DOHH2 (cell line): ENCODE measurements around the gene EGFLAM.

Source experiments
- EZH2phosphoT487 ChIP-seq: fragments of 200-600 bp; sonication (generic); IDR thresholded peaks from 2 replicates; pipeline ENCODE4 v1.6.1; 2017; ENCODE audit warnings: borderline replicate concordance, mild to moderate bottlenecking, antibody characterized with exemption, low read length, moderate library complexity, mixed read lengths
- TF ChIP-seq, protein P1 (sequence below): fragments of 200-600 bp; sonication (generic); IDR thresholded peaks from one replicate; pipeline ENCODE4 v1.5.1; 2014; ENCODE audit warnings: antibody characterized with exemption, mild to moderate bottlenecking, low read depth, low read length; ENCODE audit not compliant: poor library complexity, severe bottlenecking

DNA sequence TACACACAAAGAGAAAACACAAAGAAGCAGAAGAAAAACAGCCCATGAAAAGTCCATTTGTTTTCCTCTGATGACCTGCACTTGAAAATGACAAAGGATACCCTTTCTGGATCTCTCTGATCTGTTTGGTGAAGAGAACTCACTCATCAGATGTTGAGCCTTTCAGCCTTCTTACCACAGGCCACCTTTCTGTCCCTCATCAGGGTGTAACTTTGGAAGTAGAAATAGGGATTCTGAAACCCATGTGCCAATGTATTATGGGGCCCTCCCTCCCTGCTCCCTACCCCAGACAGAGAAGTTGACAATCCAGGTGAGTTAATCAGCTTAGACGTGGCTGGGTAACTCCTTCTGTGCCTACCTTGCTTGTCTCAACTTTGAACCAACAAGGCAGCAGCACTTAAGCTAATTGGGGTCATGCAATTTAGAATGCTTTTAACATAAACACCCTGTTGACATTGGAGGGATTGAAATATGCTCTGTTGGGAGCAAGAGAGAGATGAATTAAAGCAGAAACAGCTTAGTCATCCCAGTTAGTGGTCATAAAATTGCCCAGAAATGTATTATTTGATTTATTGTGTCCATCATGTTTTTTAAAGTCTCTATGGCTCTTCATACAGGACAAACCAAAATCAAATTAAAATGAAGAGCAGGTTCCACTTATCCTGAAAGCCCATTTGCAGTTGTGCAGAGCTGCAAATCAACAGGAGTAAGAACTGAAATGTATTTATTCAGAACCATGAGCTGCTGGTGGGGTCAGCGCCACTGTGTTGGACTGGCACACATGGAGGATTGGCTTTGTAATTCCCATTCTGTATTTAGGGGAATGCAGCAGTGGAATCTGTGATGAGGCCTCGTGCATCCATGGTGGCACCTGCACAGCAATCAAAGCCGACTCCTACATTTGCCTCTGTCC lies 166.0 kb downstream of the EGFLAM start:
- TF ChIP-seq, protein P1, sequence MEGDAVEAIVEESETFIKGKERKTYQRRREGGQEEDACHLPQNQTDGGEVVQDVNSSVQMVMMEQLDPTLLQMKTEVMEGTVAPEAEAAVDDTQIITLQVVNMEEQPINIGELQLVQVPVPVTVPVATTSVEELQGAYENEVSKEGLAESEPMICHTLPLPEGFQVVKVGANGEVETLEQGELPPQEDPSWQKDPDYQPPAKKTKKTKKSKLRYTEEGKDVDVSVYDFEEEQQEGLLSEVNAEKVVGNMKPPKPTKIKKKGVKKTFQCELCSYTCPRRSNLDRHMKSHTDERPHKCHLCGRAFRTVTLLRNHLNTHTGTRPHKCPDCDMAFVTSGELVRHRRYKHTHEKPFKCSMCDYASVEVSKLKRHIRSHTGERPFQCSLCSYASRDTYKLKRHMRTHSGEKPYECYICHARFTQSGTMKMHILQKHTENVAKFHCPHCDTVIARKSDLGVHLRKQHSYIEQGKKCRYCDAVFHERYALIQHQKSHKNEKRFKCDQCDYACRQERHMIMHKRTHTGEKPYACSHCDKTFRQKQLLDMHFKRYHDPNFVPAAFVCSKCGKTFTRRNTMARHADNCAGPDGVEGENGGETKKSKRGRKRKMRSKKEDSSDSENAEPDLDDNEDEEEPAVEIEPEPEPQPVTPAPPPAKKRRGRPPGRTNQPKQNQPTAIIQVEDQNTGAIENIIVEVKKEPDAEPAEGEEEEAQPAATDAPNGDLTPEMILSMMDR, result no peak
- no peak for TF ChIP-seq EZH2phosphoT487
